ENCODE measurements around the gene WIZ.

The WIZ gene

GRCh38 chr19:15466851-15467733, 17.3 kb upstream of the WIZ start:
- in situ Hi-C loops (cut with HindIII; ENCODE audit: low sequenced_read_pairs), result no loop called here

GRCh38 chr19:15464394-15465385, 14.9 kb upstream of the WIZ start, which contains the start of gene RASAL3:
TSS of gene RASAL3 (minus strand) at chr19:15464544. CDS start at chr19:15464358, 186 bp downstream.
- in situ Hi-C loops (cut with HindIII; ENCODE audit: low sequenced_read_pairs), result no loop called here

GRCh38 chr19:15463861-15464371, 14.2 kb upstream of the WIZ start:
- in situ Hi-C loops (cut with HindIII; ENCODE audit: low sequenced_read_pairs), result no loop called here

DNA sequence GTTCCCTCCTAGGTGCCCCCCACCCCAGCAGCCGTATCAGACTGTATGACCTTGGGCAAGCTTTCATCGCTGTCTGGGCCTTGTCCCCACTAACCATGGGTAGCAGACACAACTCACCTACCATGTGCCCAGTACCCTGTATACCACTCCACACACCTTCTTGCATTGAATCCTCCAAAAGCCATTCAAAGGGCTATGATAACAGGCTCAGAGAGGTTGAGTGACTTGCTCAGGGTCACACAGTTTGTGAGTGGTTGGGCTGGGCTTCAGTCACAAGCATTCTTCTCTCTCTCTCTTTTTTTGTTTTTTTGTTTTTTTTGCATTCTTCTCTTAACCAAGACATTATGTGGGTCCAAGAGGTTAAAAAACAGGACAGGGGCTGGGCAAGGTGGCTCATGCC, 11.9 kb upstream of the WIZ start:
- in situ Hi-C loops (cut with HindIII; ENCODE audit: low sequenced_read_pairs), result no loop called here

DNA sequence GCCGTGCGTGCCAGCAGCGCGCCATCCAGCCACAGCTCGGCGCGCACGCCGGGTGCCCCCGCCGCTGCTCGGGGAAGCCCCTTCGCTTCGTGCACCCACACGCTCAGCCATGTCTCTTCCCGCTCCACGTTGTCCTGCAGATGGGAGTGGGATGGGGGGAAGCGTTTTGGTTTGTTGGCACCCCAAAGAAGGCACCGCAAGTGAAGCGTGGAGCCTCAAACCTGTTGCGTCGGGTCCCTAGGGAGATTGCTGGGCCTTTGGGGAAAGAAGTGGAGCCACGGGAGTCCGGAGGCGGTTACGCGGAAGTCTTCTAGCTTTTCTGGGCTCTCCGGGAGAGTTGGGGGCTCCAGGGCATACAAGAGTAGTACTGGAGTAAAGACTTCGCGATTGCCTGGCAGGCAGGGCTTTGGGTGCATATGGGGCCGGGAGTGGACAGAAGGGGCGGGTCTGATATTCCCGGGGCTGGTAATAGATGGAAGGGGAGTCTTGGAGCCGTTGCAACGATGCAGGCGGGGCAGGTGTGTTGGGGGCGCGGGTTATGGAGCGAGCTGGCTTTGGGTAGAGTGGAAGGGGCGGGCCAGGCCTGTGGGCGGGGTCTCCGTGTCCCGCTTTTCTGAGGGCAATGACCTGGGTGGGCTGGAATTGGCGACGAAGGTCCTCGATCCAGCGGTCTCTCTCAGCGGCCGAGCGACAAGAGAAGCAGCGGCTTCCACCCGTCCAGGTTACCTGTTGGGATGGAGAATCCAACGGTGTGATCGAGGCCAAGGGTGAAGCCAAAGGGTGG, 8.1 kb upstream of the WIZ start:
- in situ Hi-C loops (cut with HindIII; ENCODE audit: low sequenced_read_pairs), result no loop called here

DNA sequence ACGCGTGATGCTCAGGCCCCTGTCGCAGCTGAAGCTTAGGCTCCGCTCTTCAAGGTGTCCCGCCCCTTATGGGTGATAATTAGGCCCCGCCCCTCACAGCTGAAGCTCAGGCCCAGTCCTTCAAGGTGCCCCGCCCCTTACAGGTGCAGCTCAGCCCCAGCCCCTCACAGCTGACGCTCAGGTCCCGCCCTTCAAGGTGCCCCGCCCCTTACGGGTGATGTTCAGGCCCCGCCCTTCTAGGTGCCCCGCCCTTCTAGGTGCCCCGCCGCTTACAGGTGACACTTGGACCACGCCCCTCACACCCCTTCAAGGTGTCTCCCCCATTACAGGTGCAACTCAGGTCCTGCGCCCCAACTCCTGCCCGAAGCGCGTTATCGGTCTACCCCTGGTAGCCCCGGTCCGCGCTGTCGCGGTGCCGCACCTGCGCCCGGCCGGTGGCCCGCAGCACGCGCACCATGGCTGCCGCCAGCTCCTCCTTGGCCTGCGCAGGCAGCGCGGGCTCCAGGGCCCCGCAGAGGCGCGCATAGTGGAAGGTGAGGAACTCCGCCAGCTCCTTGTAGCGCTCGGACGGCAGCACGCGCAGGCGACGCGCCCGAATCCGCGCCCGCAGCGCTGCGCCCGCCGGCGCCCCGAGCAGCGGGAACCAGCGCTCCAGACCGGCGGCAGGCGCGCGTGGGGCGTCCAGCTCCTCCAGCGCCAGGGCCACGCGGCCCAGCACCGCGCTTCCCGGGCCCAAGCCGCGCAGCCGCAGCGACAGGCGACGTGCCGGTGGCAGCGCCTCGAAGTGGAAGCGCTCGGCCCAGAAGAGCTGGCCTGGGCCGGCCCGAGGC, 7.3 kb upstream of the WIZ start:
- in situ Hi-C loops (cut with HindIII; ENCODE audit: low sequenced_read_pairs), result no loop called here

DNA sequence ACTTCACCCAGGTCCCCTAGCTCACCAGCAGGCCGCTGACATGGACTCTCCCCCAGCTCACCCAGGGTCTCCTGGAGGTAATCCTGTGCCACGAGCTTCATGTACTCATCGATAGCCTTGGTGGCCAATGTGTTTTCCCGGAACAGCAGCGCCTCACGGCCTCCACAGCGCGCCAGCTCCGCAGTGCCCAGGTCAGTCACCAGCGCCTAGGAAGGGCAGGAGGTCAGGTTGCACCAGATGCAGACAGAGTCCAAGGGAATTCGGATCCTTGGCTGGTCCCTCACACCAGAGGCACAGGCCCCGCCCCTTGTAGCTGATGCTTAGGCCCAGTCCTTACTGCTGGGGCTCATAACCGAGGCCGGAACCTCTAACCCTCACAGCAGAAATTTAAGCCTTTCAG, 6.7 kb upstream of the WIZ start:
- in situ Hi-C loops (cut with HindIII; ENCODE audit: low sequenced_read_pairs), result no loop called here

GRCh38 chr19:15455996-15456395, 6.2 kb upstream of the WIZ start:
- in situ Hi-C loops (cut with HindIII; ENCODE audit: low sequenced_read_pairs), result no loop called here

GRCh38 chr19:15453906-15454860, 4.4 kb upstream of the WIZ start:
- in situ Hi-C loops (cut with HindIII; ENCODE audit: low sequenced_read_pairs), result no loop called here

DNA sequence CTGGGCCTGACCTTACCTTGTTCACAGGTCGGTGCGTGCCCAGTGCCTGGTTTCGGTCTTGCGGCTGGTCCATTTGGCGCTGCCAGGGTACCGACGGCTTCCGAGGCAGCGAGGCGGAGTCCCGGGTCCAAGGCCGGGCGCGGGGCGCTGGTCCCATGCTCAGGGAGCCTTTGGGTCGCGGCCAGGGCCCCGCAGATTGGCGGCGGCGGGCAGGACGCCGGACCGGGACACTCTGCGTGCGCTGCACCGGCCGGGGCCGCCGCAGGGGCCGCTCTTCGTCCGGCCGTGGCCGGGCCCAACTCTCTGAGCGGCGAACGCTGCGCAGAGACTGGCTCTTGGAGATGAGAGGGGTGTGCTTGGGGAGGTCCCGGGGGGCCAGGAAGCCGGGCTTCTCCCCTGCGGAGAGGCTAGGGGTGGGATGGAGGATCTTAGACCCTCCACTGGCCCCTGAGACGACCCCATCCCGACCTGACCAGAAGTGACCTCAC, 3.4 kb upstream of the WIZ start:
- in situ Hi-C loops (cut with HindIII; ENCODE audit: low sequenced_read_pairs), result no loop called here

- in situ Hi-C loops (cut with HindIII; ENCODE audit: low sequenced_read_pairs), result no loop called here
Measured at GRCh38 chr19:15452111-15453047, 2.6 kb upstream of the WIZ start.

DNA sequence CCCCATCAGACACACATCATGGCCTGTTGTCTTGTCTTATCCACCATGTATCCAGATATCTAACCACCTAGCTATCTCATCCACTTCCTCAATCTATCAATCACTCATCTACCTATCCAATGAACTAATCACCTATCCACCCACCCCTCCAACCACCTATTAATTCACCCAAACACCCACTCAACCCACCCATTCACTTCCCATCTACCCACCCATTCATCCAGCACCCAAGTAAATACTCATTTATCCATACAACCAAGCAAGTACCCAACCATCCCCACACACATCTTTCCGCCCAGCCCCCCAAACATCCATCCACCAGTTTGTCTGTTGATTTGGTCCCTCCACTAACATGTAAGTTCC, 753 bp upstream of the WIZ start:
- in situ Hi-C loops (cut with HindIII; ENCODE audit: low sequenced_read_pairs), result no loop called here

GRCh38 chr19:15448778-15449619, 757 bp downstream of the WIZ start:
- in situ Hi-C loops (cut with HindIII; ENCODE audit: low sequenced_read_pairs), result no loop called here

DNA sequence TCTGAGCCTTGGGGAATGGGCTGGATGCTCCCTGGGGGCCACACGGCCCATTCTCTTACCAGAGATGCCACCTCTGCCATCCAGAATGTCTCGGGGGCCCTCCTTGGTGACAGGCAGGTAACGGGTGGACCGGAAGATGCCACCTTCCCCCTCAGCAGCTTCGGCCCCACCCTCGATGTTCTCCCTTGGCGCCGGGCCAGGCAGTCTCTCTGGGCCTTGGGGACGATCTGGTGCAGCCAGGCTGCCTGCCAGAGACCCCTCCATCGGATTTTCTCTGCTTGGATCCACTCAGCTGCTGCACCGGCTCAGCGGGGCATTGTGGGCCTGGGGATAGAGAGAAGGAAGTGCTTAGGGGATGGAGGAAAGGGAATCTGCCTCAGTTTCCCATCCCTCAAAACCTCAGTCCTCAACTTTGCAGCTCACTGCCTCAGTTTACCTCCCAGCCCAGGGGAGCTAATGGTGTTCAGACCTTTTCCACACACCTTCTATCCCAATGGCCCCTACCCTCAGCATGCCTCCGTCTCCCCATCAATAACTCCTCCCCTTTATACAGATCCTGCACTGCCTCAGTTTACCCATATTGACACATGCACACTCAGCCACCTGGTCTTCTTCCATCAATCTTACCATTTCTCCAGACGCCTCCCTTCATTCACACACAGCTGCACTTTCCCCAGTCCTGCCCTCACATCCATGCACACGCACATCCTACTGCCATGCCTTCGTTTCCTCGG, 1.5 kb downstream of the WIZ start:
- in situ Hi-C loops (cut with HindIII; ENCODE audit: low sequenced_read_pairs), result no loop called here

GRCh38 chr19:15447057-15447456, 2.7 kb downstream of the WIZ start:
- in situ Hi-C loops (cut with HindIII; ENCODE audit: low sequenced_read_pairs), result no loop called here
